Esophagus (tissue), 2 donors: ENCODE measurements around the gene STARD8. TPM values are rescaled to one million over a fixed set of nuclear protein-coding genes. Genes with fewer than 3 reads are reported as not detected.
"Not testable (repeated sequence)": the region's sequence is repeated elsewhere in the genome, so short reads cannot be mapped to it uniquely, and the experiment has no call there.

Experiments
- H3K27ac ChIP-seq, 2 donors: one replicate each; pipeline ENCODE4 v1.5.1; 2013; ENCODE audit warnings: low read depth in 2 of 2, mild to moderate bottlenecking in 2 of 2, inconsistent platforms in 1 of 2, low read length in 1 of 2, moderate library complexity in 1 of 2
- H3K27me3 ChIP-seq, 2 donors: one replicate each; pipeline ENCODE4 v1.6.1; 2013; ENCODE audit warnings: low read length in 2 of 2, control low read depth in 1 of 2, mild to moderate bottlenecking in 1 of 2; ENCODE audit not compliant: insufficient read depth in 2 of 2, control insufficient read depth in 1 of 2
- H3K36me3 ChIP-seq, 2 donors: one replicate each; pipeline ENCODE4 v1.6.1; 2013; ENCODE audit warnings: low read length in 1 of 2; ENCODE audit not compliant: control insufficient read depth in 2 of 2, insufficient read depth in 2 of 2
- H3K4me1 ChIP-seq, 2 donors: one replicate each; pipeline ENCODE4 v1.6.1; 2013; ENCODE audit warnings: low read length in 1 of 2; ENCODE audit not compliant: control insufficient read depth in 2 of 2, insufficient read depth in 2 of 2
- H3K4me3 ChIP-seq, 2 donors: one replicate each; pipeline ENCODE4 v1.5.1; 2013; ENCODE audit warnings: low read length in 2 of 2, mild to moderate bottlenecking in 2 of 2, low read depth in 1 of 2, moderate library complexity in 1 of 2
- H3K9me3 ChIP-seq, 2 donors: one replicate each; pipeline ENCODE4 v1.6.1; 2013; ENCODE audit warnings: mild to moderate bottlenecking in 2 of 2, low read depth in 1 of 2, low read length in 1 of 2, moderate library complexity in 1 of 2; ENCODE audit not compliant: control insufficient read depth in 2 of 2, insufficient read depth in 1 of 2
- WGBS, 2 donors: extraction: QIAGEN DNeasy Blood & Tissue Kit; methylation state at CpG; one replicate each; pipeline ENCODE4 v1.1.7; 2013; 5-methylcytosine and 5-hydroxymethylcytosine counted together
- polyA plus RNA-seq, 2 donors: library from polyadenylated mRNA; stranded (reverse); fragments of 200-250 nt; gene quantifications; one replicate each; pipeline ENCODE4 v1.2.3, GENCODE V29; 2013
- donor health status: healthy with polysubstance abuse.
- donor health status: Bipolar disorder and iron deficiency.

STARD8 gene
- polyA plus RNA-seq, 2 donors, result 0.75 to 0.86 TPM

DNA sequence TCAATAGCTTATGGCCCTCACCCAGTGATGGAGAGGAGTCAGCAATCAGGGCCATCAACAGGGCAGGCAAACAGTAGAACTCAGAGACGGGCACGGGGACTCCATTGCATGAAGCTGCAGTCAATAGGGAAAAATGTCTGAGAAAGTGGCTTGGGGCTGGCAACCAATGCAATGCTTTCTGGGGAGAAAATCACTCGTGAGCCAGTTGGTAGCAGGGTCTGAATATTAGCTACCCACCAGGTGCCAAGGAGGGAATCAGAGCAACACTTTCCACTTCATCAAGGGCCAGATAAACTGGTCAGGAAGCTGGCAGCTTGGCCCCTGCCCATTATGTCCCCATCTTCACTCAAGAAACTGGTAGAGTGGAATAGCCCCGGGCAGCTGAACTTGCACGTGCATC is 80.7 kb downstream of the STARD8 start:
- no peak overlapping the region for H3K27ac ChIP-seq
- no peaks in the 10 kb centered on the region for H3K36me3 ChIP-seq
- no peak overlapping the region for H3K4me3 ChIP-seq
- peaks cover 0 to 3% of the 10 kb centered on the region in 2 donors for H3K27me3 ChIP-seq
- no peaks in the 10 kb centered on the region for H3K9me3 ChIP-seq
- 71 to 83% methylated on average over 5 of the region's 5 CpGs for WGBS, 2 donors
- H3K4me1 ChIP-seq, result no peaks in the 10 kb centered on the region

DNA sequence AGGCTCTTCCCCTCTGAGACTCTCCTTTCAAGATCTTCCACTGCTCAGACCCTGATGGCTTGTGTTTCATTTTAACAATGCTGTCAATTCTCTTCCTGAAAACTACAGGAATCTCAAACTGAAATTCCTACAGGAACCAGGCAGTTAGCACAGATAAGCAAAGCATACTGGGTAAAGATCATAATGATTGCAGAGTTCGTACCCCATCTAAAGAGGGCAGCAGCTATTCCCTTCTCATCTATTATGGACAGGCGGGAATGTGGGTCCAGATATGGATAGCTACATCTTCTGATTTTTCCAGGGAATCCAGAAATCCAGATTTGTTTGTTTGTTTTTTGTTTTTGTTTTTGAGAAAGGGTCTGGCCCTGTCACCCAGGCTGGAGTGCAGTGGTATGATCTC is 83.8 kb downstream of the STARD8 start:
- H3K4me1 ChIP-seq, result no peaks in the 10 kb centered on the region
- 61 to 72% methylated on average over 2 of the region's 2 CpGs for WGBS, 2 donors
- H3K36me3 ChIP-seq, result no peaks in the 10 kb centered on the region
- no peak overlapping the region for H3K4me3 ChIP-seq
- no peaks in the 10 kb centered on the region for H3K27me3 ChIP-seq
- no peaks in the 10 kb centered on the region for H3K9me3 ChIP-seq
- no peak overlapping the region for H3K27ac ChIP-seq

DNA sequence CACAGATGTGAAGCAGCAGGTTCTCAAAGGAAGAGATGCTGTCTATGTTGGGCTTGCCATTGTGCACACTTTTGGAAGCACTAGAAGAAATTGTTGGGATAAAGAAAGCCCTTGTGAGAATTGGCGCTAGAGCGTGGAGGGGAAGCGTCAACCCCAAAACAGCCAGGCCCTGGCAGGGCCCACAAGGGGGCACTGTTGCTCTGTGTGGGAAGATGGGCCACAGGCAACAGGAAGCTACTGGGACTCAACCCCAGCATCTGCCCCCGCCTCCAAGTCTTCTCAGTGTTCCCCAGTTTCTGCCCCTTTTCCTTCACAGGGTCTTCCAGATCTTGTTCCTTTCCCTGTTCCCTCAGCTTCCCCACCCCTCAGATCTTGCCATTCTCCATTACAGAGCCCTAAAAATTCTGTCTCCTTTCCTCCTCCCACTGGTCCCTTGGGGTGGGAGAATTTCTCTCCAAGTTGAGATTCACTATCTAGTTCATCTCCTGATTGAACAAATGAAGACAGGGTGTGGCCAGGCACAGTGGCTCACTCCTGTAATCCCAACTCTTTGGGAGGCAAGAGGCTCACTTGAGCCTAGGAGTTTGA is 85.5 kb downstream of the STARD8 start:
- 2 to 9% methylated on average over 4 of the region's 4 CpGs for WGBS, 2 donors
- no peaks in the 10 kb centered on the region for H3K36me3 ChIP-seq
- no peaks in the 10 kb centered on the region for H3K4me1 ChIP-seq

DNA sequence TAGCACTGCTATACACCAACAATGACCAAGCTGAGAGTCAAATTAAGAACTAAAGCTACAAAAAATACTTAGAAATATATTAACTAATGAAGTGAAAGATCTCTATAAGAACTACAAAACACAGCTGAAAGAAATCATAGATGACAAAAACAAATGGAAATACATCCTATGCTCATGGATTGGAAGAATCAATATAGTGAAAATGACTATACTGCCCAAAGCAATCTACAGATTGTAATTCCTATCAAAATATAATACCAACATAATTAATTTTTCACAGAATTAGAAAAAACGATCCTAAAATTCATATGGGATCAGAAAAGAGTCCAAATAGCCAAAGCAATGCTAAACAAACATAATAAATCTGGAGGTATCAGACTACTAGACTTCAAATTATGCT is 87.8 kb downstream of the STARD8 start:
- WGBS, 2 donors, result 30 to 41% methylated on average over 1 of the region's 1 CpG

More for the DNA sequence above, 85.5 kb downstream of the STARD8 start:
- Histone ChIP-seq H3K27me3 (no peaks in the 10 kb centered on the region), H3K9me3 (no peaks in the 10 kb centered on the region), H3K27ac (no peak overlapping the region), H3K4me3 (no peak overlapping the region)

DNA sequence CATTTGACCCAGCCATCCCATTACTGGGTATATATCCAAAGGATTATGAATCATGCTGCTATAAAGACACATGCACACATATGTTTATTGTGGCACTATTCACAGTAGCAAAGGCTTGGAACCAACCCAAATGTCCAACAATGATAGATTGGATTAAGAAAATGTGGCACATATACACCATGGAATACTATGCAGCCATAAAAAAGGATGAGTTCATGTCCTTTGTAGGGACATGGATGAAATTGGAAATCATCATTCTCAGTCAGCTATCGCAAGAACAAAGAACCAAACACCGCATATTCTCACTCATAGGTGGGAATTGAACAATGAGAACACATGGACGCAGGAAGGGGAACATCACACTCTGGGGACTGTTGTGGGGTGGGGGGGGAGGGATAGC is 94.4 kb downstream of the STARD8 start:
- H3K36me3 ChIP-seq, H3K27ac ChIP-seq, H3K27me3 ChIP-seq, H3K4me1 ChIP-seq, H3K9me3 ChIP-seq, H3K4me3 ChIP-seq: not testable (repeated sequence)
- WGBS, 2 donors, result 94 to 100% methylated on average over 3 of the region's 3 CpGs

More for the DNA sequence above, 87.8 kb downstream of the STARD8 start:
- no peaks in the 10 kb centered on the region for H3K4me1 ChIP-seq
- no peak overlapping the region for H3K27ac ChIP-seq
- no peaks in the 10 kb centered on the region for H3K36me3 ChIP-seq
- H3K4me3 ChIP-seq, result no peak overlapping the region
- H3K9me3 ChIP-seq, result no peaks in the 10 kb centered on the region
- H3K27me3 ChIP-seq, result no peaks in the 10 kb centered on the region

DNA sequence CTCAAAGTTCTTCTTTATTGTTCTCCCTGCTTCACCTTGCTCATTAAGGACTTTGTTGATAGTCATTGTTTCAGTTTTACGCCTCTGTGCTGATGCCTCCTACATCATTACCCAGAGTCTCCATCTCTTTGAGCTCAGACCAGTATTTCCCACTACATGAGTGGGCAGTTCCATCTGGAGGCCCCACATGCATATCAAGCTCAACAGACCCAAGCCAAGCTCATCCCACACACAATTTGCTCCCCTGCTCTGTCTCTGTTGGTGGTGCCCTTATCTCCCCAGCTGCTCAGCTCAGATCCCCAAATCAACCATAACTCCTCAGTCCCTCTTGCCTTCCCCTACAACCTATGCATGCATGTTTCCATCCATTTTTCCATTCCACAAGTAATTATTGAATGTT is 96.3 kb downstream of the STARD8 start:
- Histone ChIP-seq H3K27me3 (no peaks in the 10 kb centered on the region), H3K27ac (no peak overlapping the region), H3K36me3 (no peaks in the 10 kb centered on the region), H3K9me3 (no peaks in the 10 kb centered on the region), H3K4me3 (no peak overlapping the region), H3K4me1 (no peaks in the 10 kb centered on the region)
- WGBS, 2 donors, result 90 to 95% methylated on average over 1 of the region's 1 CpG

DNA sequence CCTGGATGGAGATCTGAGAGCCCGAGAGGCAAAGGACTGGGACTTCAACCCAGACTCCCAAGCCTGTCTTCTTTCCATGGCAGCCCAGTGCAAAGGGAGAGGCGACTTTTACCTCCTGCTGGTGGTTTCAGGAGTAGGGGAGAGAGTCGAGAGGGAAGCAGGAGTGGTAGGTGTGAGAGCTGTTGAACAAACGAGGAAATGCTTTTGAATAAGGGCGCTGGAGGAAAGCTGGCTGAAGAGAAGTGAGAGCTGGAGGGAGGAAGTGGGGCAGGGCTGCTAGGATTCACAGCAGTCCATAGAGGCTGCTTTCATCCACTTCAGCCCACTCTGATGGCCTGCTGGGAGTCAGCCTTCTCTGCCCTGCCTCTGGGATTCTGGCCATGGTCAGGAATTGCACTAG is 99.5 kb downstream of the STARD8 start:
- WGBS, 2 donors, result 44 to 60% methylated on average over 5 of the region's 5 CpGs
- no peaks in the 10 kb centered on the region for H3K4me1 ChIP-seq
- H3K4me3 ChIP-seq, result no peak overlapping the region
- no peak overlapping the region for H3K27ac ChIP-seq
- H3K9me3 ChIP-seq, result no peaks in the 10 kb centered on the region
- no peaks in the 10 kb centered on the region for H3K27me3 ChIP-seq
- no peaks in the 10 kb centered on the region for H3K36me3 ChIP-seq

DNA sequence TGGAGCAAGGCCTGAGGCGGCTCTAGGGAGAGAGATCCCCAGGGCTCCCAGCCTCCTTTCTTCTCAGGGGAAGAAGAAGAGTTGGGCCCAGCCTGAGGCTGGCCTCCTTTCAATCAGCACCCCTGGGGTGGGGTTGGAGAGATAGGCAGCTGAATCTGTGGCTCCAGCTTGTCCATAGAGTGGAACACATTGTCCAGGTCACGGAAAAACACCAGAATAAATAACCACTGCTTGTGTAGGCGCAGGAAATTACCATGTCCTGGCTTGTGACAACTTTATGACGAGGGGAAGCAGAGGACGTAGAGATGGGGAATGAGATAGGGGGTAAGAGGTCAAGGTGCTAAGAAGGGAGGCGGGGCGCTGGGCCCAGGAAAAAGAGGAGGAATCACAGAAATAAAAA is 100.6 kb downstream of the STARD8 start:
- Histone ChIP-seq H3K27ac (no peak overlapping the region), H3K9me3 (no peaks in the 10 kb centered on the region)
- 75 to 89% methylated on average over 7 of the region's 7 CpGs for WGBS, 2 donors

DNA sequence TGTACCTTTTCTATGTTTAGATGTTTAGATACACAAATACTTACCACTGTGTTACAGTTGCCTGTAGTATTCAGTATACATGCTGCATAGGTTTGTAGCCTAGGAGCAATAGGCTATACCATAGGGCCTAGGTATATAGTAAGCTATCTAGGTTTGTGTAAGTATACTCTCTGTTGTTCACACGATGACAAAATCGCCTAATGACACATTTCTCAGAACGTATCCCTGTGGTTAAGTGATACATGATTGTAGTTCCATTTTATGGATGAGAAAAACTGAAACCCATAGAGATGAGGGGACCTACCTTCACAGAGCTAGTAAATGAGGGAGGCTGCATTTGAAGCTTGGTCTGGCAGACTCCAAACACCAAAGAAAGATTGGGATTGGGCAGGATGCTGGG is 102.0 kb downstream of the STARD8 start:
- H3K4me1 ChIP-seq, result no peaks in the 10 kb centered on the region
- H3K27me3 ChIP-seq, result no peaks in the 10 kb centered on the region
- H3K4me3 ChIP-seq, result no peak overlapping the region
- WGBS, 2 donors, result 70 to 88% methylated on average over 3 of the region's 3 CpGs
- H3K9me3 ChIP-seq, result no peaks in the 10 kb centered on the region
- H3K27ac ChIP-seq, result no peak overlapping the region
- no peaks in the 10 kb centered on the region for H3K36me3 ChIP-seq

More for the DNA sequence above, 100.6 kb downstream of the STARD8 start:
- no peaks in the 10 kb centered on the region for H3K36me3 ChIP-seq
- no peak overlapping the region for H3K4me3 ChIP-seq
- H3K4me1 ChIP-seq, result no peaks in the 10 kb centered on the region
- no peaks in the 10 kb centered on the region for H3K27me3 ChIP-seq

DNA sequence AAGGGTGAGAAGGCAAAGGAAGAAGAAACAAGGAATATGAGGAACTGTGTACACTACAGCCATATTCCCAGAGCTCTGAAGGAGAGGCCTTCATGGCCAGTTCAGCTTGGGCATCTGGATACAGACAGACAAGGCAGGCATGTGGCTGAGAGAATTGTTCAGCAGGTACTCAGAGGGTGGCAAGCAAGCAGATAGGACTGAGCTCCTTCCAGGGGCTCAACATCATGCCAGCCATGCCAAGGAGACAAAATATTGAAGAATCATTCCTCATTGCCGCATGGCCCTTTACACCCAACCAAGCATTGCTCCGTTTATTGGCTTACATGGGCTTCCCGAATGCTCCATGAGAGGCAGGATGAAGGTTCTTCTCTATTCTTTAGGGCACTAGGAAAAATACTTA is 102.8 kb downstream of the STARD8 start:
- Histone ChIP-seq H3K4me3 (no peak overlapping the region), H3K36me3 (no peaks in the 10 kb centered on the region), H3K27ac (no peak overlapping the region), H3K27me3 (no peaks in the 10 kb centered on the region), H3K9me3 (no peaks in the 10 kb centered on the region), H3K4me1 (no peaks in the 10 kb centered on the region)
- 88 to 95% methylated on average over 3 of the region's 3 CpGs for WGBS, 2 donors
